HG03095 (cell line): ENCODE measurements around the gene SULT6B1.
A peak's percentile ranks its signal among the peaks of the same experiment; 100 is the strongest.
"Not testable (repeated sequence)": the region's sequence is repeated elsewhere in the genome, so short reads cannot be mapped to it uniquely, and the experiment has no call there.

Experiments
- ATAC-seq: cut with Tn5 transposase; IDR thresholded peaks from one replicate; pipeline ENCODE4 v1.9.1; 2021; ENCODE audit warnings: moderate library complexity; ENCODE audit not compliant: unreplicated experiment

The SULT6B1 gene, protein sequence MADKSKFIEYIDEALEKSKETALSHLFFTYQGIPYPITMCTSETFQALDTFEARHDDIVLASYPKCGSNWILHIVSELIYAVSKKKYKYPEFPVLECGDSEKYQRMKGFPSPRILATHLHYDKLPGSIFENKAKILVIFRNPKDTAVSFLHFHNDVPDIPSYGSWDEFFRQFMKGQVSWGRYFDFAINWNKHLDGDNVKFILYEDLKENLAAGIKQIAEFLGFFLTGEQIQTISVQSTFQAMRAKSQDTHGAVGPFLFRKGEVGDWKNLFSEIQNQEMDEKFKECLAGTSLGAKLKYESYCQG

DNA sequence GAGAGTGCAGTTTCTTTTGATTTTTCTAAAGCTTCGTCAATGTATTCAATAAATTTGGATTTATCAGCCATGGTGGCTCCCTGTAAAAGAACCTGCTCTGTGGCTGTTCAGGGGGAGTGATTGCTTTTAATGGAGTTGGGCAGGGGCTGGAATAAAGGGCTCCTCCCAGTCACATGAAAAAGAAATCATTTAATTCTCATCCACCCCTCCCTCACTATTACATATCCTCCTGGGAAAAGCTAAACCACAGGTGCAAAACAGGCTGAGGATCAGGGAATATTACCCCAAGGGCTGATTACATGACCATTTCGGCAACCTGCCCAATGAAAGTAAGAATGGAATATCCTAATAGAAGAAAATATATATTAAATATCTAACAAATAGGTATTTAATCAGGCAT is at the start of gene SULT6B1:
Gene SULT6B1, minus strand, starts transcription at position 101 of the 400 bp plus-strand sequence. Its CDS starts 30 bp downstream, at position 71.
- ATAC-seq = no peak

DNA sequence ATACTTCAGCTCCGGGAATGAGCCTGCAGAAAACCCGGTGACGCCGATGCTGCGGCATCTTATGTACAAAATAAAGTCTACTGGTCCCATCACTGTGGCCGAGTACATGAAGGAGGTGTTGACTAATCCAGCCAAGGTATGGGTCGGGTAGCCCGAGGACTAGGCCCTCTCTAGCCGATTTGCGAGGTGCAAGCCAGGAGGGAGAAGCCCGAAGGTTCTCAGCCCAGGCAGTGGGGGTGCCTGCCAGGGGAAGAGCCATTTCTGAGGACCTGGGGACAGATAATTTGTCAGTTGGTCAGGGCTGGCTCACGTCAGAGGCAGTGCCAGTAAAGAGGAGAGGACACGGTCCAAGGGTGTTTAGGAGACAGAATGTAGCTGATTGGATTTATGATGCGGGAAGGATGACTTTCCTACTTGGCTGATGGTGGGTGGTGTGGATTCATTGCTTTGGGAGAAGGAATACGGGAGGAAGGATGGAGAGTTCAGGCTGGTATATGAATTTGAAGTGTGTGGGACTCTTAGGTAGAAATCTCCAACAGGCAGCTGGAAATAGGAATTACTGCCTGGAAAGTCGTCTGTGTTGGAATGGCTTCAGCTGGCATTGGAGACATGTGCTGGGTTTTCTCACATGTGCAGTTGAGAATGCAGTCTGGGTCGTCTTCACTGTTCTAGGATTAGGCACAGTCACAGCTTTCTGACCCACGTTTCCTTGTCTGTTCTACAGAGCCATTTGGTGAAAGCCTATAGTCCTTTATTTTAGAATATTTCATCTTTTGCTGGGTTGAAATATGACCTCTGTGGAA is 43.9 kb upstream of the SULT6B1 start:
- no peak for ATAC-seq

DNA sequence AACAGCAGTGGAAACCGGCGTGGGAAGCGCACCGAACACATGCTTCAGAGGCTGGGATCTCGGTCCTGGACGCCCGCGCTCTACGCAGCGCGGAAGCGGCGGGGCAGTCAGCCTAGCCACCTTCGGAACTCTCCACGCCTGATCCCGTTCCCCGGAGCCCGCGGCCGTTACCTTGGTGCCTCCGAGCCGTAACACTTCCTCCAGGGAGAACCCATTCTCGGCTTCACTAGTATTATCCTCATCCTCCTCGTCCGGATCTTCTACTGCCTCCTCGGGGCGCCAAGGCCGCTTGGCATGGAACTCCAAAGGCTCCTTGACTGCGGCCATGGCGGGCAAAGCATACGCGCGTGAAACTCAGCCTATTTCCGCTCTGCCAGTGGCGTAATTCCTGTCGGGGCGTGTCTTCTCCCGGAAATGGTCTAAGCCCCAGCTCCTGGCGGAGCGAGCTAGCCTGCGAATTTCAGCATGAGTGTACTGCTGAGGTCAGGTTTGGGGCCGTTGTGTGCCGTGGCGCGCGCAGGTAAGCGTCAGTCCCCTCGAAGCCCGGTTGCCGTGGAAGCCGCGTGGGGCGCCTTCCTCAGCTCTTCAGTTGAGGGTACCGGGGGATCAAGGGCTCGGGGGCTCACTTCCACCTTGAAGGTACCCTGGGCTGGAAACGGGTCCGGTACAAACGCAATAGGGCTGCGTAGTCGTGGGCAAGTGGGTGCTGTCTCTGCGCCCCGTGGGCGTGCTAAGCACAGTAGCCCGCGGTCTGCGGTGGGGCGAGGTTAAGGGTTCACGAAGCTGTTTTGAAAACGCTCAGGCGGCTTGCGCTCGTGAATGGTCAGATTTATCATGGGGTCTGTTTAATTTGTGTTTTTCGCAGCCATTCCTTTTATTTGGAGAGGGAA is 43.0 kb upstream of the SULT6B1 start, which contains the start of the genes CEBPZ and NDUFAF7:
Gene CEBPZ, minus strand, starts transcription at position 356 of the 890 bp plus-strand sequence. Its CDS starts 29 bp downstream, at position 327.
Gene NDUFAF7, plus strand, starts transcription at position 418 of the 890 bp plus-strand sequence. Its CDS starts 48 bp downstream, at position 466.
- ATAC-seq = peak; percentile 92

DNA sequence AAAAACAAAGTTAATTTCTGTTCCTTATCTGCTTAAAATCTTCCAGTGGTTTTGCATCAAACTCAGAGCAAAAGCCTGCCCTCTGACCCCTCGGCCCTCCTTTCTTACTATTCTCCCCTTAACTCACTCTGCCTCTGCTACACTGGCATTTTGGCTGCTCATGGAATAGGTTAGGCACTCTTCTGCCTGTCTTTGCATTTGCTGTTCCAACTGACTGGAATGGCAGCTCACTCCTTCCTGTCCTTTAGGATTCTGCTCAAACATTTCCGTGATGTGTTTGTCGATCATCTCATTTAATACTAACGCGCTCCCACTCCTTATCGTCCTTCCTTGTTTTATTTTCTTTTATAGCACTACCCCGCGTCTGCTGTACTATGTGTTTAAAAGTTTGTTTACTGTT is 42.1 kb upstream of the SULT6B1 start:
- no peak for ATAC-seq

DNA sequence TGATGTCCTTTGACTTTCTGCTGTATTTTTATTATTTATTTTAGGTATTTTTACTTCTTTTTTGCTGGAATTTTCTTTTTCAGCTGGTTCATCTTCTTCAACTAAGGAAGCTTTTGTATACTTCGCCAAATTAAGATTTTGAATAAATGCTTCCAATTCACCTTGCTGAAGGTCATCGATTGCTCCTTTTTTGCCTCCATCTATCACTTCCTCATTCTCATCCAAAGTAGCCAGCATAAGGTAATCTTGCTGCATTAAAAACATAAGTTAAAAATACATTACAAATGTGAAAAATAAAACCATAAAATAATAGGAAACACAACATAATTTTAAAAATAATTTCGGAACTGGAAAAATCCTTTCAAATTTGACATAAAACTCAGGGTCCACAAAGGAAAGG is 40.3 kb upstream of the SULT6B1 start:
- no peak for ATAC-seq

DNA sequence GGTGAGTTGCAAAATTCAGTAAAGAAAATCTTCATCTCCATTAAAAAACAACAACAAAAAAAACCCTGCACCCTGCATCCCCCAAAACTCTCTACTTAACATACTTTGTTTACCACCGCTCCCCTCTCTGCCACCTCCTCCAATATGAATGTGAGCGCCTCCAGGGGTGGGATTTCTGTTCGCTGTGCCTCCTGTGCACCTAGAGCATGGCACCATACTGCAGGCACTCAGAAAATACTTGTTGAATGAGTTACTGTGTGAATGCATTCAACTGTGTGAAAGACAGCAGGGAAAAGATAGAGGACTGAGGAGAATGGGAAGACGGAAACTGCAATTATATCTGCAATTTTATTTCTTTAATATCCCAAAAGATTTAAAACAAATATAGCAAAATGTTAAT is 38.4 kb upstream of the SULT6B1 start:
- no peak for ATAC-seq

DNA sequence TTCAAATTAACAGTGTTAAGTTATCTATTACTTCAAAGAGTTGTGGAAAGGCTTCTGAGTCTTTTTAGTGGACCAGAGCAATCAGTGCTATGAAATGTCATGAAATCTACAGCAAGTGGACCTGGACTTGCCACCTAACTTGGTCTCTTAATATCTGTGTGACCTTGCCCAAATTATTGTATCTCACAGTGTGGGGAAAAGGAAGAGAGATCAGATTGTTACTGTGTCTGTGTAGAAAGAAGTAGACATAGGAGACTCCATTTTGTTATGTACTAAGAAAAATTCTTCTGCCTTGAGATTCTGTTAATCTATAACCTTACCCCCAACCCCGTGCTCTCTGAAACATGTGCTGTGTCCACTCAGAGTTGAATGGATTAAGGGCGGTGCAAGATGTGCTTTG is 36.7 kb upstream of the SULT6B1 start:
- ATAC-seq = not testable (repeated sequence)

DNA sequence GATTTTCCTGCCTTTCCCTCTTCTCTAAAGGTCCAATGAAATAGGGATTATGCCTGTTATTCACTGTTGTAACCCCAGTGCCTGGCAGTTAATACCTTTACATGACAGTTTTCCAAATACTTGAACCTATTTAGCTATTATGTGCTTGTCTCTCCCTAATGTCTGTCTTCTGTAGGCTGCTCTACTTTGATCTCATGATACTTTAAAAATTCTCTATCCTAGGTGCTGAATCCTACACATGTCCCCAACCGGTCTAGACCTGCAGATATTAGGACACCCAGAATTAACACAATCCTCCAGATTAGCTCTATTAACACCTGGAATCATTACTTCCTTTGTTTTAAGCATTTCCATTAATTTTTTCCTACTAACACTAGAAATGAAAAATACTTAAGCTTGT is 35.6 kb upstream of the SULT6B1 start:
- ATAC-seq = no peak

DNA sequence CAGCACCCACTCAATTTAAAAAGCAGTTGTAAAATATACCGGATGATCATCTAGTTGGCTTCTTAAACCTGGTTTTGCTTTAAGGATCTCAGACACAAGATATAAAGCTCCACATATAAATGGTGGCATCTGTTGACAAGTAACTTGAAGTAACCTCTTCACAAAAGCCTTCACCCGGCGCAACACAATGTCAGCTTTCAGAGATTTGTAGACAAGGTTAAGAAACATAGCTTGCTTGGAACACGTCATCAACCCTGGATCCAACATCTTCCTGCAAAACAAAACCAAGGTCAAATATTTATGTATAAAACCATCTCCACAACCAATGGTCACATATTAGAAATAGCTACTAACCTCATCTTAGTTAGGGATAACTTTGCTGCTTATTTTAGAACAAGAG is 34.7 kb upstream of the SULT6B1 start:
- no peak for ATAC-seq

DNA sequence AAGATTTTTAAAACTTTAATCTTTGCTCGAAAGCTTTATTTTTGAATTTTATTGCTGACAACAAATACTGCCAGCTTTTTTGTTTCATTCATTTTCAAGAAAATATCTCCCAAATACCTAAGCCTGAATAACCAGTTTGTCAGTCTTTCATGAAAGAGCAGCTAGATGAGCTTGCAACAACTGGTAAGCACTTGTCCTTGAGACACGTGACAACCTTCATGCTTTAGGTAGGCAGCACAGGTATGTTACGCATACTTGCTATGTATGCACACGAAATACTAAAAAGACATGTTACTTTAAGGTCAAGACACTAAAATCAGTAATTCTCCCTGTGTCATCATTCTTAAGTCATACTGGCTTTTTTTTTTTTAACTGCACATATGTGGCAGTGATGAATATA is 30.6 kb upstream of the SULT6B1 start:
- ATAC-seq = no peak

DNA sequence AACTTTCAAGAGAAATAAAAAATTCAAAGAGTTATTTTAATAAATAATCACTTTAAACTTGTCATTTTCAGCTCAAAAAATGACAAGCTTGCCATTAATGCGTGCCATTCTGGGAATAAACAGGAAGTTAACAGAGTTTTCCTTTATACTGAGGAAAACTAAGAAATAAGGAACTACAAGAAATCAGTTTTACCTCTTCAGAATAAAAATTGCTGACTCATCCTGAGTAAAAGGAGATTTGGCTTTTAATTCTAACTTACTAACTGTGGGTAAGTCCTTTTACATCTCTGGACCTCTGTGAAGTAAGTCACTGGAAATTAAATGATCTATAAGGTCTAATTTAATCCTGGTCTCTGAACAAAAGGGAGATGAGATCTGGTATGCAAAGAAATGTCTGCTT is 26.8 kb upstream of the SULT6B1 start:
- no peak for ATAC-seq

DNA sequence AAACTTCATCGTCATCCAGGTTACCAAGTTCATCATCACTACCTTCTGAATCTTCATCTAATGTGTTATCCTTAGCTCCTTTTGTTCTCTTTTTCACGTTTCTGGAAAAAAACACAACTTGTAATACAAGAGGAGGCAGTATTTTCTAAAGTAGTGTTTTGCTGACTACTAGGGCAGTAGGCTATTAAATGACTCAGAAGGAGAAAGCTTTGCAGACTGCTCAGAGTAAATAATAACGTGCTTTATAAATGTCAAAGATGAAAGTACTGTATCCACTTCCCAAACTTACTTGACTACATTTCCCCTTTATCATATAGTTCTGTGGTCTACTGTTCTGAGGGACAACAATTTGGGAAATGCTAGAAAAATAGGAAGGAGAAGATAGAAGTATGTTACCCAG is 23.5 kb upstream of the SULT6B1 start:
- no peak for ATAC-seq

DNA sequence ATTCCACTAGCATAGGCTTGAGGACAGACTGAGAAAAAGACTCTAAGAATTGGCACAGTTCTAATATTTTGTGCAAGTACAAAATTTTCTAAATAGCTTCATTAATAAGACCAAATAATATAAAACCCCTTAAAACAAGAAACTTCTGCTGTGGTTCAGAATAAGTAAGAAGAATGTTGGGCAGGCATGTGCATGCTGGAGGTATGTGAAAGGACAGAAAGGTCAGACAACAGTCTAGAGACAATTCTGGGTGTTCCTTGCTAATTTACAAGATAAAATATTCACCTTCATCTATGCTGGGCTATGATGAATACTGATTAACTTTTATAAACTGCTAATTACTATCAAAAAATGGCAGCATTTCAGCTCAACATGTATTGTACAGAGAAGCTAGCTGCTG is 22.7 kb upstream of the SULT6B1 start:
- no peak for ATAC-seq

DNA sequence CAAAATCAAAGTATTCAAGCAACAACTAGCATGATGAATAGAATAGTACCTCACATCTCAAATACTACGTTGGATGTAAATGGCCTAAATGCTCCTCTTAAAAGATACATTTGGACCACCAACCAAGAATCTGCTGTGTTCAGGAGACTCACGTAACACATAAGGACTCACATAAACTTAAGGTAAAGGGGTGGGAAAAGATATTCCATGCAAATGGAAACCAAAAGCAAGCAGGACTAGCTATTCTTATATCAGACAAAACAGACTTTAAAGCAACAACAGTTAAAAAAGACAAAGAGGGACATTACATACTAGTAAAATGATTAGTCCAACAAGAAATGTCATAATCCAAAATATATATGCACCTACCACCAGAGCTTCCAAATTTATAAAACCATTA is 18.3 kb upstream of the SULT6B1 start:
- ATAC-seq = not testable (repeated sequence)

DNA sequence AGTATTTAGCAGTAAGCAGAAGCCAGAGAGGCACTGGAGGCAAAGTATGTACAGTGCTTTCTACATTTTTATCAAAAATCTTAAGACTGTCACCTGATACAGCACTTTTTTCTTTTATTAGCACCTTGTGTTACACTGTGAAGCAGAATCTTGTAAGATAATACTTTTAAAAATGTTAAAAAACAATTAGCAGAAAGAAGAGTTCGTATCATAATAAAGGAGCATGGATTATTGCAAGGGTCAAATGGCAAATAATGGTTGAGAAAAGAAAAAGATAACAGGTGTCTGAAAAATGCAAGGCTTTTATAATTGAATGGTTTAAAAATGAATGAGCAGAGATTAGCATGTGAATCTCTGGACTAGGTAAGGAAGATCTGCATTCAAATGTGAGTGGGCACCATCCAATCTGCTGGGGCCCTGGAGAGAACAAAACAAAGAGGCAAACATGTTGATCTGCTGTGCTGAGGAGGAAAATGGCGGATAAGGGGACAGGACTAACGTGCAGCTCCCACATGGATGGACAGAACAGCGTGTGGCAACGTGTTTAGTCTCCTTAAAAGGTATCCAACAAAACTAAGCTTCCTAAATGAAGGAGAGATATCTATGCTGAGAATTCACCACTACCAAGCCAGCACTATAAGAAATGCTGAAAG is 17.3 kb upstream of the SULT6B1 start:
- ATAC-seq = no peak

DNA sequence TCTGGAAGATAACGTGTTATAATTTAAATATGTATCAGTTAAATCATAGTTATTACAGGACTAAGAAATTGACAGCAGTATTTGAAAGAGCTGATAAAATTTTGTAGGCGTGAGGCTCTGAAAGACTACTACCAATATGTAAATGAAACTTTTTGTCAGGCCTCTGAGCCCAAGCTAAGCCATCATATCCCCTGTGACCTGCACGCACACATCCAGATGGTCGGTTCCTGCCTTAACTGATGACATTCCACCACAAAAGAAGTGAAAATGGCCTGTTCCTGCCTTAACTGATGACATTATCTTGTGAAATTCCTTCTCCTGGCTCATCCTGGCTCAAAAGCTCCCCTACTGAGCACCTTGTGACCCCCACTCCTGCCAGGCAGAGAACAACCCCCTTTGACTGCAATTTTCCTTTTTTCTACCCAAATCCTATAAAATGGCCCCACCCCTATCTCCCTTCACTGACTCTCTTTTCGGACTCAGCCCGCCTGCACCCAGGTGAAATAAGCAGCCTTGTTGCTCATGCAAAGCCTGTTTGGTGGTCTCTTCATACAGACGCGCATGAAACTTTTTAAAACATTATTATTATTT is 16.7 kb upstream of the SULT6B1 start:
- not testable (repeated sequence) for ATAC-seq

DNA sequence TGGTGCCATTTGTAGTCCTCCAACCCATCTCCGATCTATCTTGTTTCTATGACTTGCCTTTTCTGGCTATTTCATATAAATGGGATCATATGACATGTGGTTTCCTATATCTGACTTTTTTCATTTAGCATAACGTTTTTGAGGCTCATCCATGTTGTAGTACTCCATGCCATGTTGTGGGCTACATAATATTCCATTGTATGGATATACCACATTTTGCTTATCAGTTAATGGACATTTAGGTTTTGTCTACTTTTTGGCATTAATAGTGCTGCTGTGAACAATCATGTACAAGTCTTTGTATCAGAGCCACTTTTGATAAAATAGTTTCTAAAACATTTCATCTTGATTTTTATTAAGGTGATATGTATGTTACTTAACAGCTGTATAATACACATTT is 15.2 kb upstream of the SULT6B1 start:
- no peak for ATAC-seq

DNA sequence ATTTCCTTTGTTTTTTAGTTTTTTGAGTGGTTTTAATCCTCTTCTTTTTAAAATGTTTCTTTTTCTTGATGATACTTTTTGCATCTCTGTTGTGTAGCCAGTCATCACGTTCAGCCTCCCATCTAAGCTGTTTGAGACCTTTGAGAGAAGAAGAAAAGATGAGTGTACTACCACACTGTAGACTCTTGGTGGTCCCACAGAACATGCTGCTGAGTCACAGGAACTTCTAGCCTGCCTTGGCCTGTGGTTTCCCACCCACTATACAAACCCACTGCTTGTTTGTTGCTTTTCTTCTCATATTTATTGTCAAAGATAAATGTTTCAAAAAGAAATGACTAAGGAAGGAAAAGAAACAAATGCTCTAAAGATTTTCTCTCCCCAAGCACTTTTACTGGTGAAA is 13.3 kb upstream of the SULT6B1 start:
- ATAC-seq = no peak

DNA sequence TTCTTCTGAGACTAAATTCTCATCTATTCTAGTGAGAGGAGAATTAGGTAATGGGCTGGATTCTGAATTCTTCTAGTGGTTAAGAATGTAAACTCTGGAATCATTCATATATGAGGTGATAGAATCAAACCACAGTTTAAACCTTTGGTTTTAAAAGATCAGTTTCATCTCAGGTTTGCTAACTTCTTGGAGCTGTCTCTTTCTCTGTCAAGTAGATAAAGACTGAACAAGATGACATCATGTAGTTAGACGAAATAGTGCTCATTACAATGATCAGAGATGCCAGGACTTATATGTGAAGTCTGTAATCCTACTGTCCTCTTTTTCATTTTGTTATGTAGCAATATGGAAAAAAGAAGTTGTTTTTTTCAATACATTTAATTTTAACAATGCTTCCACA is 12.7 kb upstream of the SULT6B1 start:
- ATAC-seq = no peak

DNA sequence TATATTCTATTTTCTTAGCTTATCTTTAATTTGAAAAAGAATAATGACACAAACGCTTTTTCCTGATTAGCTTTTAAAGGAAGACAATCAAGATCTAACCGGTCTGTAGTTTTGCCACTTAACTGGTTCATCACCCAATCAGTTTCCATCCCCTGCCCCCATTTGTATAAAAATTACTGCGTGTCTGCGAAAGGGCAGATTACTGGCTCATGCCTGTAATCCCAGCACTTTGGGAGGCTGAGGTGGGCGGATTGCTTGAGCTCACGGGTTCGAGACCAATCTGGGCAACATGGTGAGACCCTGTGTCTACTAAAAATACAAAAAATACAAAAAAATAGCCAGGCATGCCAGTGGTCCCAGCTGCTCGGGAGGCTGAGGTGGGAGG is 10.2 kb upstream of the SULT6B1 start:
- no peak for ATAC-seq
